Loucy (cell line): ENCODE measurements around the gene APOC4.

ENCODE experiments used
- H2AFZ ChIP-seq: fragments of 200-600 bp; sonication (generic); 2 replicates; pipeline ENCODE4 v1.6.0; 2016; ENCODE audit warnings: antibody characterized with exemption, mild to moderate bottlenecking, low read length, moderate library complexity
- H3F3A ChIP-seq: fragments of 200-600 bp; 2 replicates; pipeline ENCODE4 v1.6.0; 2016; ENCODE audit warnings: antibody characterized with exemption, low read depth, mild to moderate bottlenecking
- H3K27me3 ChIP-seq: fragments of 200-600 bp; sonication (generic); 2 replicates; pipeline ENCODE4 v1.6.1; 2014; ENCODE audit warnings: low read length, mild to moderate bottlenecking; ENCODE audit not compliant: insufficient read depth, poor library complexity, severe bottlenecking
- H3K36me3 ChIP-seq: fragments of 200-600 bp; sonication (generic); 2 replicates; pipeline ENCODE4 v1.6.1; 2016; ENCODE audit warnings: low read length; ENCODE audit not compliant: insufficient read depth
- H3K4me1 ChIP-seq: fragments of 200-600 bp; sonication (generic); 2 replicates; pipeline ENCODE4 v1.5.1; 2014; ENCODE audit warnings: low read length, mild to moderate bottlenecking; ENCODE audit not compliant: insufficient read depth, poor library complexity, severe bottlenecking
- H3K4me2 ChIP-seq: fragments of 200-600 bp; sonication (generic); 2 replicates; pipeline ENCODE4 v1.6.0; 2014; ENCODE audit warnings: antibody characterized with exemption, low read length, low read depth, mild to moderate bottlenecking; ENCODE audit not compliant: poor library complexity, severe bottlenecking
- H3K4me3 ChIP-seq: fragments of 200-600 bp; sonication (generic); 2 replicates; pipeline ENCODE4 v1.5.1; 2014; ENCODE audit warnings: low read length, mild to moderate bottlenecking, mixed read lengths; ENCODE audit not compliant: poor library complexity, severe bottlenecking
- H3K79me2 ChIP-seq: fragments of 200-600 bp; sonication (generic); 2 replicates; pipeline ENCODE4 v1.6.1; 2014; ENCODE audit warnings: low read length; ENCODE audit not compliant: insufficient read depth
- H3K9ac ChIP-seq: fragments of 200-600 bp; sonication (generic); 2 replicates; pipeline ENCODE4 v1.6.0; 2014; ENCODE audit warnings: mild to moderate bottlenecking, low read depth, low read length, moderate library complexity; ENCODE audit not compliant: poor library complexity, severe bottlenecking
- H3K9me2 ChIP-seq: fragments of 200-600 bp; sonication (generic); replicated peaks from 2 replicates; pipeline ENCODE4 v1.6.1; 2016; ENCODE audit warnings: low read depth, low read length, mixed read lengths
- H3K9me3 ChIP-seq: fragments of 200-600 bp; sonication (generic); 2 replicates; pipeline ENCODE4 v1.6.1; 2014; ENCODE audit warnings: mild to moderate bottlenecking, antibody characterized with exemption, low read length, low read depth; ENCODE audit not compliant: insufficient read depth
- H4K20me1 ChIP-seq: fragments of 200-600 bp; sonication (generic); 2 replicates; pipeline ENCODE4 v1.6.0; 2014; ENCODE audit warnings: antibody characterized with exemption, low read length, mild to moderate bottlenecking; ENCODE audit not compliant: insufficient read depth, poor library complexity, severe bottlenecking
- CTCF ChIP-seq: fragments of 200-600 bp; sonication (generic); conservative IDR thresholded peaks from 2 replicates; pipeline ENCODE4 v1.5.1; 2014; ENCODE audit warnings: mild to moderate bottlenecking, antibody characterized with exemption, low read length
- EZH2phosphoT487 ChIP-seq: fragments of 200-600 bp; IDR thresholded peaks from 2 replicates; pipeline ENCODE4 v1.6.1; 2018; ENCODE audit warnings: antibody characterized with exemption, mild to moderate bottlenecking, moderate library complexity, borderline replicate concordance

The APOC4 gene

GRCh38 chr19:44948763-44949374 is 6.8 kb downstream of the APOC4 start:
- peaks cover 5% of the 10 kb centered on the region for H3K4me1 ChIP-seq

GRCh38 chr19:44949550-44949949 is 7.5 kb downstream of the APOC4 start:
- no peaks in the 10 kb centered on the region for H3K9me2 ChIP-seq
- no peaks in the 10 kb centered on the region for H3K9me3 ChIP-seq
- no peaks in the 10 kb centered on the region for H3K27me3 ChIP-seq
- H3K4me3 ChIP-seq = no peak overlapping the region
- H3K9ac ChIP-seq = no peak overlapping the region
- TF ChIP-seq EZH2phosphoT487 = no peak
- TF ChIP-seq CTCF = no peak
- peaks cover 6% of the 10 kb centered on the region for H3K4me1 ChIP-seq
- no peaks in the 10 kb centered on the region for H3F3A ChIP-seq
- peaks cover 5% of the 10 kb centered on the region; the same call in 1 of the 2 replicates for H3K79me2 ChIP-seq
- H3K4me2 ChIP-seq = no peak overlapping the region
- H3K36me3 ChIP-seq = no peaks in the 10 kb centered on the region
- no peaks in the 10 kb centered on the region for H4K20me1 ChIP-seq
- H2AFZ ChIP-seq = no peak overlapping the region

More at GRCh38 chr19:44948763-44949374, 6.8 kb downstream of the APOC4 start:
- Histone ChIP-seq H3K9ac (no peak overlapping the region), H3K4me3 (no peak overlapping the region), H3K9me3 (no peaks in the 10 kb centered on the region), H3F3A (no peaks in the 10 kb centered on the region), H3K36me3 (no peaks in the 10 kb centered on the region), H4K20me1 (no peaks in the 10 kb centered on the region), H3K27me3 (no peaks in the 10 kb centered on the region), H3K9me2 (no peaks in the 10 kb centered on the region), H3K4me2 (no peak overlapping the region), H2AFZ (no peak overlapping the region), H3K79me2 (peaks cover 5% of the 10 kb centered on the region; the same call in 1 of the 2 replicates)
- TF ChIP-seq EZH2phosphoT487 (no peak), CTCF (no peak)

- TF ChIP-seq CTCF (peak; percentile 88), EZH2phosphoT487 (no peak)
- H3K4me3 ChIP-seq = no peak overlapping the region
- peaks cover 10% of the 10 kb centered on the region for H4K20me1 ChIP-seq
- H3K27me3 ChIP-seq = no peaks in the 10 kb centered on the region
- no peak overlapping the region for H3K4me2 ChIP-seq
- no peak overlapping the region for H3K9ac ChIP-seq
- H3K9me3 ChIP-seq = no peaks in the 10 kb centered on the region
- H3K79me2 ChIP-seq = peaks cover 18% of the 10 kb centered on the region
- H3K4me1 ChIP-seq = peaks cover 14% of the 10 kb centered on the region
- no peaks in the 10 kb centered on the region for H3K36me3 ChIP-seq
- no peaks in the 10 kb centered on the region for H3F3A ChIP-seq
- H3K9me2 ChIP-seq = no peaks in the 10 kb centered on the region
- no peak overlapping the region for H2AFZ ChIP-seq
Measured at GRCh38 chr19:44951179-44952159, 9.4 kb downstream of the APOC4 start.
